PC-9 (cell line): ENCODE data around the gene E2F1. TPM values are rescaled to one million over a fixed set of nuclear protein-coding genes. Genes with fewer than 3 reads are reported as not detected.

Experiments used
- BruUV-seq: library from RNA; stranded (reverse); fragments of 400-500 nt; replicated peaks from 2 replicates; lab custom pipeline; 2021; lab: Mats Ljungman, UMichigan
- CTCF ChIA-PET: fragments of 300-600 bp; sonication (Branson Sonifier 250); formaldehyde crosslinking; loops from one replicate; lab custom pipeline; 2022; ENCODE audit warnings: antibody characterized with exemption; lab: Charles Lee
- POLR2A ChIA-PET: fragments of 300-600 bp; sonication (Branson Sonifier 250); formaldehyde crosslinking; loops from one replicate; lab custom pipeline; 2022; ENCODE audit warnings: antibody characterized with exemption; ENCODE audit not compliant: unreplicated experiment; lab: Charles Lee
- DNase-seq, 2 experiments: peaks; one replicate each; pipeline versions ENCODE4 v3.0.0 to v3.0.0-alpha.2; 2015 to 2022; ENCODE audit warnings: mixed read lengths in 1 of 2
- H2AFZ ChIP-seq: fragments of 200-600 bp; sonication (generic); 2 replicates; pipeline ENCODE4 v1.8.1; 2017; ENCODE audit warnings: antibody characterized with exemption
- H3F3A ChIP-seq: fragments of 200-600 bp; sonication (generic); 2 replicates; pipeline ENCODE4 v1.8.1; 2017; ENCODE audit warnings: antibody characterized with exemption, mild to moderate bottlenecking, low read depth; ENCODE audit not compliant: insufficient read depth
- H3K27ac ChIP-seq: fragments of 200-600 bp; sonication (generic); 2 replicates; pipeline ENCODE4 v1.6.1; 2016; ENCODE audit warnings: mixed run types
- H3K27me3 ChIP-seq: fragments of 200-600 bp; sonication (generic); 2 replicates; pipeline ENCODE4 v1.6.1; 2016; ENCODE audit warnings: low read depth, mixed run types; ENCODE audit not compliant: insufficient read depth
- H3K36me3 ChIP-seq: fragments of 200-600 bp; sonication (generic); 2 replicates; pipeline ENCODE4 v1.6.1; 2016; ENCODE audit warnings: low read depth, mixed run types
- H3K4me1 ChIP-seq: fragments of 200-600 bp; sonication (generic); replicated peaks from 2 replicates; pipeline ENCODE4 v1.6.1; 2016; ENCODE audit warnings: mixed run types; ENCODE audit not compliant: insufficient read depth
- H3K4me2 ChIP-seq: fragments of 200-600 bp; sonication (generic); 2 replicates; pipeline ENCODE4 v1.6.1; 2017; ENCODE audit warnings: mixed run types
- H3K4me3 ChIP-seq: fragments of 200-600 bp; sonication (generic); 2 replicates; pipeline ENCODE4 v1.6.1; 2016; ENCODE audit warnings: mixed run types
- H3K79me2 ChIP-seq: fragments of 200-600 bp; sonication (generic); 2 replicates; pipeline ENCODE4 v1.6.1; 2017; ENCODE audit warnings: low read depth, mixed run types
- H3K9me2 ChIP-seq: fragments of 200-600 bp; sonication (generic); 2 replicates; pipeline ENCODE4 v1.8.1; 2017; ENCODE audit warnings: mild to moderate bottlenecking; ENCODE audit not compliant: insufficient read depth
- H3K9me3 ChIP-seq: fragments of 200-600 bp; sonication (generic); 2 replicates; pipeline ENCODE4 v1.8.1; 2016; ENCODE audit warnings: low read depth; ENCODE audit not compliant: insufficient read depth
- H4K20me1 ChIP-seq: fragments of 200-600 bp; sonication (generic); 2 replicates; pipeline ENCODE4 v1.8.1; 2017; ENCODE audit not compliant: insufficient read depth
- CTCF ChIP-seq: fragments of 200-600 bp; sonication (generic); conservative IDR thresholded peaks from 2 replicates; pipeline ENCODE4 v1.6.1; 2017; ENCODE audit warnings: mixed run types, antibody characterized with exemption, mild to moderate bottlenecking, moderate library complexity
- EZH2 ChIP-seq: fragments of 200-600 bp; sonication (generic); IDR thresholded peaks from 2 replicates; pipeline ENCODE4 v1.8.0; 2017; ENCODE audit warnings: antibody characterized with exemption, low read depth
- intact Hi-C: fragments of 100-400 bp; cut with micrococcal nuclease; formaldehyde crosslinking; loops from one replicate; pipeline ENCODE4 v1.10.0; 2022; ENCODE audit not compliant: unreplicated experiment
- total RNA-seq: library from RNA; stranded (reverse); gene quantifications from 2 replicates; pipeline ENCODE4 v1.2.3, GENCODE V29; 2021

E2F1 gene
- total RNA-seq, 1 experiment from 2014 or later: 31.5 TPM

GRCh38 chr20:33671573-33672288 is 14.5 kb downstream of the E2F1 start:
- ChIA-PET CTCF (no interaction called here), POLR2A (interaction anchor here (0.6 kb wide), 1 partner anchor 394 kb away, joined by 12 read pairs; no protein-coding TSS in a partner anchor)
- intact Hi-C loops: loop anchor here (5.0 kb wide), 1 partner anchor 61 kb away; the partner anchor contains the start of gene ZNF341

GRCh38 chr20:33670715-33671499 is 15.3 kb downstream of the E2F1 start:
- no peak for TF ChIP-seq CTCF
- no peak for TF ChIP-seq EZH2
- no peak overlapping the region for H3K4me3 ChIP-seq

More at GRCh38 chr20:33671573-33672288, 14.5 kb downstream of the E2F1 start:
- Histone ChIP-seq H3K4me2 (peak overlapping the region; percentile 84), H3K27ac (no peak overlapping the region), H3K4me1 (peaks cover 27% of the 10 kb centered on the region; the same call in 1 of the 2 replicates), H2AFZ (no peak overlapping the region), H4K20me1 (no peaks in the 10 kb centered on the region), H3K4me3 (no peak overlapping the region; the same call in 1 of the 2 replicates), H3K9me2 (no peaks in the 10 kb centered on the region), H3K36me3 (0 out of 2 replicates have a peak, but pooled peaks cover 6% of the 10 kb centered on the region), H3F3A (peaks cover 43% of the 10 kb centered on the region), H3K79me2 (peaks cover 38% of the 10 kb centered on the region), H3K27me3 (no peaks in the 10 kb centered on the region), H3K9me3 (no peaks in the 10 kb centered on the region)
- no TSS peak for BruUV-seq
- no peak for DNase-seq
- TF ChIP-seq EZH2 (no peak), CTCF (no peak)

More at GRCh38 chr20:33670715-33671499, 15.3 kb downstream of the E2F1 start:
- peaks cover 38% of the 10 kb centered on the region for H3K79me2 ChIP-seq
- no peaks in the 10 kb centered on the region for H3K27me3 ChIP-seq
- H3K9me3 ChIP-seq: no peaks in the 10 kb centered on the region
- H3K9me2 ChIP-seq: no peaks in the 10 kb centered on the region
- H2AFZ ChIP-seq: no peak overlapping the region
- 0 out of 2 replicates have a peak, but pooled peaks cover 6% of the 10 kb centered on the region for H3K36me3 ChIP-seq
- H4K20me1 ChIP-seq: no peaks in the 10 kb centered on the region
- H3K4me2 ChIP-seq: no peak overlapping the region
- peaks cover 32% of the 10 kb centered on the region; the same call in 1 of the 2 replicates for H3K4me1 ChIP-seq
- peaks cover 49% of the 10 kb centered on the region for H3F3A ChIP-seq
- no peak overlapping the region for H3K27ac ChIP-seq
- BruUV-seq: no TSS peak
- POLR2A ChIA-PET: interaction anchor here (0.6 kb wide), 1 partner anchor 395 kb away, joined by 12 read pairs; no protein-coding TSS in a partner anchor
- CTCF ChIA-PET: interaction anchor here (0.6 kb wide), 1 partner anchor 13 kb away, joined by 3 read pairs; no protein-coding TSS in a partner anchor
- intact Hi-C loops: loop anchor here (5.0 kb wide), 1 partner anchor 61 kb away; the partner anchor contains the start of gene ZNF341
- DNase-seq: no peak
